ENCODE results near the gene PIK3R4. TPM values are rescaled to one million over a fixed set of nuclear protein-coding genes. Genes with fewer than 3 reads are reported as not detected.

PIK3R4 gene
- total RNA-seq, 1 donor from 2014 or later: 21.9 TPM

DNA sequence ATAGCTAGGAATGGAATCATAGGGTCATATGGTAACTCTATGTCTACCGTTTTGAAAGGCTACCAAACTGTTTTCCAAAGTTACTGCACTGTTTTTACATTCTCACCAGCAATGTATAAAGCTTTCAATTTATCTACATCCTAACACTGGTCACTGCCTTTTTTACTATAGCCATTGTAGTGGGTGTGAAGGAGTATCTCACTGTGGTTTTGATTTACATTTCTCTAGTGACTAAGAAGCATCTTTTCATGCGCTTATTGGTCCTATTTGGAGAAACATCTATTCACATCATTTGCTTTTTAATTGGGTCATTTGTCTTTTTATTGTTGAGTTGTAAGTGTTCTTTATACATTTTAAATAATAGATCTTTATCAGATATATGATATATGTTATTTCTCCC is 53.3 kb downstream of the PIK3R4 start:
- H3K27me3 Mint-ChIP-seq (ENCODE audit: unreplicated experiment): no peaks in the 10 kb centered on the region
- H3K4me1 Mint-ChIP-seq (ENCODE audit: unreplicated experiment): no peaks in the 10 kb centered on the region
- H3K9me3 Mint-ChIP-seq (ENCODE audit: unreplicated experiment): peaks cover 13% of the 10 kb centered on the region
- H3K36me3 Mint-ChIP-seq (ENCODE audit: unreplicated experiment): peaks cover 38% of the 10 kb centered on the region
- TF ChIP-seq CTCF (IDR thresholded peaks at IDR 0.05): no peak
- no peak for DNase-seq (ENCODE audit: extremely low spot score, unreplicated experiment)
- H3K27ac Mint-ChIP-seq (ENCODE audit: unreplicated experiment): no peak overlapping the region
- H3K4me3 Mint-ChIP-seq (ENCODE audit: unreplicated experiment): no peak overlapping the region

DNA sequence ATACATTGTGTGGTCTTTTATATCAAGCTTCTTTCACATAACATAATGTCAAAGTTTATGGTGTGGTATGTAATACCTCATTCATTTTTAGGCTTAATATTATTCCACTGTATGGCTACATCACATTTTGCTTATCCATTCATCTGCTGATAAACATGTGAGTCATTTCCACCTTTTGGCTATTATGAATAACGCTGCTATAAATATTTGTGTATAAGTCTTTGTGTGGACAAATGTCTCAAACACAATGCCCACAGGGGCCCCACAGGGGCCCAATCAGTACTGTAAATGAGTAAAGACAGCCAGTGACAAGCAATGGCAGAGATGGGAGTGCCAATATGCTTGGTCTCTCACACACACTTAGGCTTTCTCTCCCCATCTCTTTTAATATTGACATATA is 54.2 kb downstream of the PIK3R4 start:
- DNase-seq (ENCODE audit: extremely low spot score, unreplicated experiment): no peak
- Mint-ChIP-seq H3K27me3 (ENCODE audit: unreplicated experiment) (no peaks in the 10 kb centered on the region), H3K9me3 (ENCODE audit: unreplicated experiment) (peaks cover 5% of the 10 kb centered on the region), H3K4me1 (ENCODE audit: unreplicated experiment) (no peaks in the 10 kb centered on the region), H3K36me3 (ENCODE audit: unreplicated experiment) (peaks cover 31% of the 10 kb centered on the region), H3K27ac (ENCODE audit: unreplicated experiment) (no peak overlapping the region), H3K4me3 (ENCODE audit: unreplicated experiment) (no peak overlapping the region)
- no peak for TF ChIP-seq CTCF (IDR thresholded peaks at IDR 0.05)

- no peak overlapping the region for H3K27ac Mint-ChIP-seq (ENCODE audit: unreplicated experiment)
- no peak for TF ChIP-seq CTCF (IDR thresholded peaks at IDR 0.05)
These were observed 57.7 kb downstream of the PIK3R4 start for GRCh38 chr3:130688697-130689470.

DNA sequence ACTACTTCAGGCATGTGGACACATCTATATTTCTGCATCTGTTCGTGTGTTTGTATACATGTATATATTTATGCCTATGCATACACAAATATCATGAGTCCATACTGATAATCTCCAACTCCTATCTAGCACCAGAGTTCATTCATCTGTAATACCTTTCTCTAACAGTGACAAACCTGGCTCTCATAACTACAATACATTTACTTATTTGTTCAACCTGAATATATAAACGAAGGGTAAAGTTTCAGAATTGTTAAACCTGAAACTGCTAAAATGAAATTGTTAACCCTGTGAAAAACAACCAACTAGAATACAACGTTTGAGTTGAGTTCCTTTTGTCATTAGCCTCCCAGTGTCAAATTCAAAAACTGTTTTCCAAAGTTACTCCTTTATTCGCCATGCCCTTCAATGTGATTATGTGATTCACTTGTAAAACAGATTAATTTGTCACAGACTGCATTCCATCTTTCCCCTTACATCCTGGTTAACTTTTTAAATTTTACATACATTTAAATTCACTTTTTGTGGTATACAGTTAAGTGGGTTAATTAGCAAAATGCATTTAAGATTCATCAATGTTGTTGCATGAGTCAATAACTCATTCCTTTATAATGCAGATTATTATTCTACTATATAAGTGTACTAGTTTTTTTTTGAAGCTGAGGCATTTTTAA is 58.5 kb downstream of the PIK3R4 start:
- Mint-ChIP-seq H3K9me3 (ENCODE audit: unreplicated experiment) (no peaks in the 10 kb centered on the region), H3K4me3 (ENCODE audit: unreplicated experiment) (no peak overlapping the region), H3K27ac (ENCODE audit: unreplicated experiment) (no peak overlapping the region), H3K4me1 (ENCODE audit: unreplicated experiment) (no peaks in the 10 kb centered on the region), H3K27me3 (ENCODE audit: unreplicated experiment) (no peaks in the 10 kb centered on the region), H3K36me3 (ENCODE audit: unreplicated experiment) (peaks cover 37% of the 10 kb centered on the region)
- DNase-seq (ENCODE audit: extremely low spot score, unreplicated experiment): no peak
- no peak for TF ChIP-seq CTCF (IDR thresholded peaks at IDR 0.05)

More at GRCh38 chr3:130688697-130689470, 57.7 kb downstream of the PIK3R4 start:
- no peak overlapping the region for H3K4me3 Mint-ChIP-seq (ENCODE audit: unreplicated experiment)
- no peaks in the 10 kb centered on the region for H3K27me3 Mint-ChIP-seq (ENCODE audit: unreplicated experiment)
- peaks cover 31% of the 10 kb centered on the region for H3K36me3 Mint-ChIP-seq (ENCODE audit: unreplicated experiment)
- DNase-seq (ENCODE audit: extremely low spot score, unreplicated experiment): no peak
- no peaks in the 10 kb centered on the region for H3K9me3 Mint-ChIP-seq (ENCODE audit: unreplicated experiment)
- no peaks in the 10 kb centered on the region for H3K4me1 Mint-ChIP-seq (ENCODE audit: unreplicated experiment)

GRCh38 chr3:130687327-130687726 is 59.3 kb downstream of the PIK3R4 start:
- Mint-ChIP-seq H3K9me3 (ENCODE audit: unreplicated experiment) (no peaks in the 10 kb centered on the region), H3K4me1 (ENCODE audit: unreplicated experiment) (no peaks in the 10 kb centered on the region), H3K27me3 (ENCODE audit: unreplicated experiment) (no peaks in the 10 kb centered on the region), H3K4me3 (ENCODE audit: unreplicated experiment) (no peak overlapping the region), H3K27ac (ENCODE audit: unreplicated experiment) (no peak overlapping the region), H3K36me3 (ENCODE audit: unreplicated experiment) (peaks cover 43% of the 10 kb centered on the region)
- no peak for DNase-seq (ENCODE audit: extremely low spot score, unreplicated experiment)
- TF ChIP-seq CTCF (IDR thresholded peaks at IDR 0.05): no peak

Data from osteocyte (in vitro differentiated cells).